ENCODE results near the gene GSX2. TPM values are rescaled to one million over a fixed set of nuclear protein-coding genes. Genes with fewer than 3 reads are reported as not detected.
A peak's percentile ranks its signal among the peaks of the same experiment; 100 is the strongest.

Gene GSX2
- total RNA-seq, 1 experiment from 2014 or later = not detected

- TF ChIP-seq TCF7L2 (IDR thresholded peaks at IDR 0.05; ENCODE audit: borderline replicate concordance, extremely low read depth, insufficient read depth, insufficient read length) = peak; percentile 36
Observed at GRCh38 chr4:54082168-54082567, 17.8 kb upstream of the GSX2 start (continued).

- H3K9ac ChIP-seq (ENCODE audit: low read length) = no peak overlapping the region
- H3K9me3 ChIP-seq (ENCODE audit: control insufficient read depth in 1 of 2, insufficient read depth in 1 of 2, low read depth in 1 of 2, low read length in 2 of 2) = no peaks in the 10 kb centered on the region
- ChIA-PET POLR2A (no interaction called here), CTCF (no interaction called here), RAD21 (ENCODE audit: low non-redundant PET in 1 of 2, low total read pairs in 2 of 2, uncharacterized antibody in 2 of 2, unreplicated experiment in 2 of 2) (no interaction called here)
- no peak for TF ChIP-seq REST (IDR thresholded peaks at IDR 0.05; ENCODE audit: low read depth)
- TF ChIP-seq ZBTB33 (IDR thresholded peaks at IDR 0.05; ENCODE audit: extremely low read depth, insufficient replicate concordance, low read length) = no peak
- TF ChIP-seq CEBPB (IDR thresholded peaks at IDR 0.05; ENCODE audit: low read depth) = 0 out of 2 replicates have a peak, but pooled peaks have one; percentile 29
- TF ChIP-seq RAD21 (IDR thresholded peaks at IDR 0.05; ENCODE audit: low read depth) = no peak
- TF ChIP-seq ZFX (IDR thresholded peaks at IDR 0.05) = no peak
- no peak for TF ChIP-seq EZH2phosphoT487 (IDR thresholded peaks at IDR 0.05; ENCODE audit: borderline replicate concordance)
- TF ChIP-seq SP1 (IDR thresholded peaks at IDR 0.05; ENCODE audit: low read depth) = no peak
- TF ChIP-seq POLR2A (IDR thresholded peaks at IDR 0.05; ENCODE audit: borderline replicate concordance, extremely low read depth, insufficient read depth, insufficient read length) = no peak
- H3K4me1 ChIP-seq (ENCODE audit: control insufficient read depth in 1 of 2, insufficient read depth in 2 of 2, low read length in 2 of 2) = peaks cover 12 to 22% of the 10 kb centered on the region in 2 experiments
- H3K9me2 ChIP-seq (ENCODE audit: insufficient read depth) = no peaks in the 10 kb centered on the region
- ATAC-seq (no peak), DNase-seq (ENCODE audit: low read depth, low spot score) (no peak)
- BruUV-seq (replicated peaks) = no TSS peak
- no peaks in the 10 kb centered on the region for H3K79me2 ChIP-seq (ENCODE audit: insufficient read depth, low read length)
- no peak overlapping the region for H3K4me3 ChIP-seq (replicated peaks in 1 of 2; ENCODE audit: low read depth in 1 of 2, low read length in 2 of 2)
- H3K36me3 ChIP-seq (ENCODE audit: control insufficient read depth in 1 of 2, insufficient read depth in 2 of 2, low read length in 2 of 2) = no peaks in the 10 kb centered on the region
- no peak overlapping the region for H3K27ac ChIP-seq (ENCODE audit: low read depth, low read length)
- H4K20me1 ChIP-seq (ENCODE audit: insufficient read depth) = no peaks in the 10 kb centered on the region
- H2AFZ ChIP-seq (ENCODE audit: low read depth, low read length, poor library complexity, severe bottlenecking) = no peak overlapping the region
- no peaks in the 10 kb centered on the region for H3K27me3 ChIP-seq (ENCODE audit: insufficient read depth, low read length)
- H3K4me2 ChIP-seq (ENCODE audit: low read length) = no peak overlapping the region
- intact Hi-C loops (cut with micrococcal nuclease) = no loop called here
Observed at GRCh38 chr4:54085284-54085683, 14.7 kb upstream of the GSX2 start.

All from HCT116 (cell line).